Endothelial cell of umbilical vein (primary cell): Measurements from ENCODE around the gene NPAT. TPM values are rescaled to one million over a fixed set of nuclear protein-coding genes. Genes with fewer than 3 reads are reported as not detected.

ENCODE experiments used
- BruUV-seq: library from RNA; stranded (reverse); fragments of 400-500 nt; replicated peaks from 2 replicates; lab custom pipeline; 2021; lab: Mats Ljungman, UMichigan
- CTCF ChIA-PET: fragments of 300-600, 350-600 bp; sonication (Branson Sonifier 250); formaldehyde crosslinking; loops from one replicate; lab custom pipeline; 2021; ENCODE audit warnings: antibody characterized with exemption, inconsistent platforms; lab: Charles Lee
- POLR2A ChIA-PET: fragments of 300-600, 350-600 bp; sonication (Branson Sonifier 250); formaldehyde crosslinking; loops from one replicate; lab custom pipeline; 2021; ENCODE audit warnings: antibody characterized with exemption, inconsistent platforms; lab: Charles Lee
- DNase-seq: peaks from one replicate; pipeline ENCODE4 v3.0.0-alpha.2; 2011; ENCODE audit warnings: low read depth, low spot score
- FAIRE-seq: peaks from 2 replicates; lab custom pipeline; 2011; peaks lifted over from hg19 to GRCh38; lab: Jason Lieb, UNC
- H2AFZ ChIP-seq: 2 replicates; pipeline ENCODE4 v1.6.0; 2012; ENCODE audit warnings: low read depth, low read length, control low read depth, inconsistent platforms
- H3K27ac ChIP-seq: 2 replicates; pipeline ENCODE4 v1.5.1; 2011; ENCODE audit warnings: low read depth, mild to moderate bottlenecking, control low read depth, low read length, moderate library complexity; ENCODE audit not compliant: insufficient read depth
- H3K27me3 ChIP-seq, 2 experiments: 2 replicates each; pipeline versions ENCODE4 v1.6.0 to v1.6.1; 2011; ENCODE audit warnings: low read length in 2 of 2, mixed read lengths in 1 of 2; ENCODE audit not compliant: control insufficient read depth in 2 of 2, insufficient read depth in 2 of 2
- H3K36me3 ChIP-seq, 2 experiments: 2 replicates in 1 of 2; 3 replicates in 1 of 2; pipeline ENCODE4 v1.5.1; 2011; ENCODE audit warnings: low read length in 2 of 2, mild to moderate bottlenecking in 1 of 2, moderate library complexity in 1 of 2; ENCODE audit not compliant: control insufficient read depth in 2 of 2, insufficient read depth in 2 of 2; ENCODE audit errors: extremely low read depth in 1 of 2
- H3K4me1 ChIP-seq: 3 replicates; pipeline ENCODE4 v1.5.1; 2011; ENCODE audit warnings: mild to moderate bottlenecking, low read length; ENCODE audit not compliant: control insufficient read depth, insufficient read depth; ENCODE audit errors: extremely low read depth
- H3K4me2 ChIP-seq: 2 replicates; pipeline ENCODE4 v1.6.1; 2011; ENCODE audit warnings: low read length, control low read depth, mixed read lengths; ENCODE audit not compliant: insufficient read depth
- H3K4me3 ChIP-seq, 3 experiments: fragments of 200-600 bp in 1 of 3; sonication (generic), shearing (Covaris generic) in 1 of 3; replicated peaks in 1 of 3; 2 replicates each; pipeline ENCODE4 v1.5.1; 2011 to 2016; ENCODE audit warnings: control low read depth in 3 of 3, low read length in 3 of 3, mild to moderate bottlenecking in 2 of 3, inconsistent platforms in 1 of 3, low read depth in 1 of 3, moderate library complexity in 1 of 3; ENCODE audit not compliant: insufficient read depth in 1 of 3
- H3K79me2 ChIP-seq: 2 replicates; pipeline ENCODE4 v1.6.0; 2012; ENCODE audit warnings: low read length, inconsistent platforms; ENCODE audit not compliant: control insufficient read depth, insufficient read depth
- H3K9ac ChIP-seq: replicated peaks from 2 replicates; pipeline ENCODE3; 2011; ENCODE audit warnings: low read length, control low read depth; ENCODE audit not compliant: insufficient read depth; ENCODE audit errors: extremely low read depth
- H3K9me1 ChIP-seq: replicated peaks from 3 replicates; pipeline ENCODE4 v1.6.0; 2011; ENCODE audit warnings: mild to moderate bottlenecking, low read length; ENCODE audit not compliant: control insufficient read depth, insufficient read depth; ENCODE audit errors: extremely low read depth
- H3K9me3 ChIP-seq: replicated peaks from 2 replicates; pipeline ENCODE4 v1.5.1; 2012; ENCODE audit warnings: low read length, inconsistent platforms; ENCODE audit not compliant: control insufficient read depth, insufficient read depth
- H4K20me1 ChIP-seq: replicated peaks from 2 replicates; pipeline ENCODE3; 2011; ENCODE audit warnings: mild to moderate bottlenecking, low read length; ENCODE audit not compliant: control insufficient read depth, insufficient read depth; ENCODE audit errors: extremely low read depth
- EZH2 ChIP-seq: IDR thresholded peaks from 2 replicates; pipeline ENCODE4 v1.6.1; 2012; ENCODE audit warnings: borderline replicate concordance, low read depth, mild to moderate bottlenecking, moderate library complexity, low read length, inconsistent platforms; ENCODE audit not compliant: severe bottlenecking
- FOS ChIP-seq: IDR thresholded peaks from 2 replicates; pipeline ENCODE4 v1.6.1; 2011; ENCODE audit warnings: mild to moderate bottlenecking, low read length, moderate library complexity, borderline replicate concordance; ENCODE audit not compliant: insufficient read depth
- GATA2 ChIP-seq: IDR thresholded peaks from 2 replicates; pipeline ENCODE4 v1.7.0; 2011; ENCODE audit warnings: low read depth, mild to moderate bottlenecking, moderate library complexity, mixed read lengths, low read length; ENCODE audit not compliant: insufficient read length, insufficient read depth
- JUN ChIP-seq: IDR thresholded peaks from 2 replicates; pipeline ENCODE4 v1.6.1; 2011; ENCODE audit warnings: borderline replicate concordance, low read depth; ENCODE audit not compliant: insufficient read length, insufficient read depth
- MYC ChIP-seq: IDR thresholded peaks from one replicate; pipeline ENCODE4 v1.6.1; 2011; ENCODE audit warnings: mild to moderate bottlenecking, low read depth, low read length
- POLR2A ChIP-seq: IDR thresholded peaks from 2 replicates; pipeline ENCODE4 v1.6.1; 2012; ENCODE audit warnings: low read depth, mild to moderate bottlenecking, control low read depth, low read length
- POLR2AphosphoS5 ChIP-seq: IDR thresholded peaks from 2 replicates; pipeline ENCODE4 v1.6.1; 2012; ENCODE audit warnings: low read depth, mild to moderate bottlenecking, control low read depth, low read length, moderate library complexity; ENCODE audit not compliant: insufficient read depth
- dilution Hi-C: fragments of 300-500 bp; cut with MboI; formaldehyde crosslinking; loops from one replicate; pipeline ENCODE4 v1.15.0; 2019; ENCODE audit warnings: low sequenced_read_pairs; ENCODE audit not compliant: extremely low pct_ligation_motif_present
- intact Hi-C: fragments of 100-400 bp; cut with micrococcal nuclease; formaldehyde crosslinking; loops from one replicate; pipeline ENCODE4 v1.10.0; 2022
- polyA plus RNA-seq, 4 experiments: library from polyadenylated mRNA; depleted of rRNA in 3 of 4; stranded (reverse) in 3 of 4; unstranded in 1 of 4; fragments of >200 nt; gene quantifications; 2 replicates each; pipeline versions ENCODE4 v1.2.1 to v1.2.3, GENCODE V29; 2011 to 2012; ENCODE audit warnings: missing spikeins in 1 of 4
- total RNA-seq: library from RNA; stranded (reverse); gene quantifications from 2 replicates; pipeline ENCODE4 v1.2.3, GENCODE V29; 2021
- TF ChIP-seq, protein P1 (sequence below), 2 donors: IDR thresholded peaks; 1 replicate in 1 of 2; 2 replicates in 1 of 2; pipeline ENCODE4 v1.5.1; 2011; ENCODE audit warnings: low read length in 2 of 2, mild to moderate bottlenecking in 2 of 2, moderate library complexity in 2 of 2, control low read depth in 1 of 2, inconsistent platforms in 1 of 2, low read depth in 1 of 2; ENCODE audit not compliant: insufficient read depth in 1 of 2; ENCODE audit errors: extremely low read depth in 1 of 2
- TF ChIP-seq, protein P2 (sequence below): IDR thresholded peaks from 2 replicates; pipeline ENCODE4 v1.6.1; 2011; ENCODE audit not compliant: insufficient read depth, insufficient read length

The NPAT gene
- total and polyA plus RNA-seq, 2 donors (not counting 3 experiments of a cell fraction or from before 2014, with no cell fraction given) = 4.4 to 19.0 TPM

DNA sequence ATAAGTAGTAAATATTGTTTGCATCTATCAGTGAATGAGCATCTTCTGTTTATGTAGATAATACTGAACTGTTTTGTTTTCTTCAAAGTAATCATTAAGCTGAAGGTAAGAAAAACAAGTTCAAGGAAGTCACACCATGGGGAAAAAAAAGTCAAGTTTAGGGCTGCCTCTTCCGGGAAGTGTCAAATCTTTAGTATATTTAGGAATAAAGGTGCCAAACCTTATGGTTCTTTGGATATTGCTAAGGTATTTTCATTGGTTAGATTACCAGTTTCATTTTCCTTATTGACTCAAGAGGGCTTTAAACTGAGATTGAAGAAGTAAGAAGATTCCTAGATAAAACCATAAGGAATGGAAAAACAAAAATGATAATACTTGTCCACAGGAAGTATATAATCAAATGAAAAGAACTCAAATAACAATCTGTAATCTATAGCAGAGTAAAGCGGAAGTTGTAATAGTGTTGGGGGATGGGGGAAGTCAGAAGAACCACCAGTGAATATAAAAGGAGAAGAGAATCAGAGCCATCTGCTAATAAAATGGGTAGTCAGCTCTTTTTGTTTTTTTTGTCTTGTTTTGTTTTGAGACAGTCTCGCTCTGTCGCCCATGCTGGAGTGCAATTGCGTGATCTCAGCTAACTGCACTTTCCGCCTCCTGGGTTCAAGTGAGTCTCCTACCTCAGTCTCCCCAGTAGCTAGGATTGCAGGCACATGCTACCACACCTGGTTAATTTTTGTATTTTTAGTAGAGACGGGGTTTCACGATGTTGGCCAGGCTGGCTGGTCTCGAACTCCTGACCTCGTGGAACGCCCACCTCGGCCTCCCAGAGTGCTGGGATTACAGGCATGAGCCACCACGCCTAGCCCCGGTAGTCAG is 2.7 kb upstream of the NPAT start:
- H3K9me1 ChIP-seq = no peaks in the 10 kb centered on the region
- H2AFZ ChIP-seq = no peak overlapping the region
- H4K20me1 ChIP-seq = no peaks in the 10 kb centered on the region
- H3K9ac ChIP-seq = no peak overlapping the region
- intact Hi-C loops (loop anchor here (5.0 to 10.0 kb wide), 4 partner anchors 97 to 507 kb away; partner anchors contain the start of gene EXPH5), dilution Hi-C loops (no loop called here)
- no TSS peak for BruUV-seq
- TF ChIP-seq POLR2AphosphoS5 = no peak
- TF ChIP-seq, protein P1, sequence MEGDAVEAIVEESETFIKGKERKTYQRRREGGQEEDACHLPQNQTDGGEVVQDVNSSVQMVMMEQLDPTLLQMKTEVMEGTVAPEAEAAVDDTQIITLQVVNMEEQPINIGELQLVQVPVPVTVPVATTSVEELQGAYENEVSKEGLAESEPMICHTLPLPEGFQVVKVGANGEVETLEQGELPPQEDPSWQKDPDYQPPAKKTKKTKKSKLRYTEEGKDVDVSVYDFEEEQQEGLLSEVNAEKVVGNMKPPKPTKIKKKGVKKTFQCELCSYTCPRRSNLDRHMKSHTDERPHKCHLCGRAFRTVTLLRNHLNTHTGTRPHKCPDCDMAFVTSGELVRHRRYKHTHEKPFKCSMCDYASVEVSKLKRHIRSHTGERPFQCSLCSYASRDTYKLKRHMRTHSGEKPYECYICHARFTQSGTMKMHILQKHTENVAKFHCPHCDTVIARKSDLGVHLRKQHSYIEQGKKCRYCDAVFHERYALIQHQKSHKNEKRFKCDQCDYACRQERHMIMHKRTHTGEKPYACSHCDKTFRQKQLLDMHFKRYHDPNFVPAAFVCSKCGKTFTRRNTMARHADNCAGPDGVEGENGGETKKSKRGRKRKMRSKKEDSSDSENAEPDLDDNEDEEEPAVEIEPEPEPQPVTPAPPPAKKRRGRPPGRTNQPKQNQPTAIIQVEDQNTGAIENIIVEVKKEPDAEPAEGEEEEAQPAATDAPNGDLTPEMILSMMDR (IDR thresholded peaks at IDR 0.05; ENCODE audit: extremely low read depth in 1 of 2, insufficient read depth in 1 of 2, low read depth in 1 of 2, low read length in 2 of 2) = no peak
- no peak for TF ChIP-seq FOS
- no peak for TF ChIP-seq JUN
- no peak for TF ChIP-seq GATA2
- no peak for TF ChIP-seq EZH2
- TF ChIP-seq, protein P2, sequence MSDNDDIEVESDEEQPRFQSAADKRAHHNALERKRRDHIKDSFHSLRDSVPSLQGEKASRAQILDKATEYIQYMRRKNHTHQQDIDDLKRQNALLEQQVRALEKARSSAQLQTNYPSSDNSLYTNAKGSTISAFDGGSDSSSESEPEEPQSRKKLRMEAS = no peak
- TF ChIP-seq MYC = no peak
- TF ChIP-seq POLR2A = no peak
- no peak overlapping the region for H3K4me3 ChIP-seq
- H3K36me3 ChIP-seq = peaks cover 2 to 11% of the 10 kb centered on the region in 2 experiments
- peaks cover 23% of the 10 kb centered on the region for H3K4me1 ChIP-seq
- CTCF ChIA-PET = no interaction called here
- H3K79me2 ChIP-seq = peaks cover 49% of the 10 kb centered on the region
- POLR2A ChIA-PET = no interaction called here
- H3K27ac ChIP-seq = no peak overlapping the region
- no peak for FAIRE-seq
- no peaks in the 10 kb centered on the region for H3K9me3 ChIP-seq
- H3K4me2 ChIP-seq = peak overlapping the region; percentile 79
- H3K27me3 ChIP-seq = no peaks in the 10 kb centered on the region
- DNase-seq = no peak
